ENCODE data around the gene AGPAT3.
A peak's percentile ranks its signal among the peaks of the same experiment; 100 is the strongest.

DNA sequence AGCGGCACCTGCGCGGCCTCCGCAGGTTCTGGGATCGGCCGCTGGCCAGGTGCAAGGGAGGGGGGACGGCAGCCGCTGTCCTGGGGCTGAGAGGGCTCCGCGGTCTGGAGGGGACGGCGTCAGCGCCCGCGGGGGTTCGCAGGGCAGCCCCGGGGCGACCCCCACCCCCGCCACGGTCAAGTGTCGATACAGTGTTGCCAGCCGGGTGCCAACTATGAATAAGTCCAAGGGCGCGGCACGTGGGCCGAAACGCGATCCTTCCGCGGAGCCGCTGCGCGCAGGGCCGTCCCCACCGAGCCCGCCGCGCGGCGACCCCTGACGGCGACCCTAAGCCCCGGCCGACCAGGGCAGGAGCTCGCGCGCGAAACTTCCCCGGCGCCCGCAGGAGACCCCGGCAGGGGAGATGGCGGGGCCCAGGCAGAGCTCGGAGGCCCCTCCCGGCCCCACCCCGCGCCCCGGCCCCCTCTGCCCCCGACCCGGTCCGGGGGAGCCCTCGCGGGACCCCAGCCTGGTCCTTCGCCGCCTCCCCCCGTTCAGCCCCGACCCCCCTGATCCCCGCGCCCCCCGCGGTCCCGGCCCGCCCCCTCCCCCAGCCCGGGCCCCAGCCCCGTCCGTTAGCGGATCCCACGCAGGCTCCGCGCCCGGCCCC lies 586 bp upstream of the AGPAT3 start:
- TF ChIP-seq, protein P1, sequence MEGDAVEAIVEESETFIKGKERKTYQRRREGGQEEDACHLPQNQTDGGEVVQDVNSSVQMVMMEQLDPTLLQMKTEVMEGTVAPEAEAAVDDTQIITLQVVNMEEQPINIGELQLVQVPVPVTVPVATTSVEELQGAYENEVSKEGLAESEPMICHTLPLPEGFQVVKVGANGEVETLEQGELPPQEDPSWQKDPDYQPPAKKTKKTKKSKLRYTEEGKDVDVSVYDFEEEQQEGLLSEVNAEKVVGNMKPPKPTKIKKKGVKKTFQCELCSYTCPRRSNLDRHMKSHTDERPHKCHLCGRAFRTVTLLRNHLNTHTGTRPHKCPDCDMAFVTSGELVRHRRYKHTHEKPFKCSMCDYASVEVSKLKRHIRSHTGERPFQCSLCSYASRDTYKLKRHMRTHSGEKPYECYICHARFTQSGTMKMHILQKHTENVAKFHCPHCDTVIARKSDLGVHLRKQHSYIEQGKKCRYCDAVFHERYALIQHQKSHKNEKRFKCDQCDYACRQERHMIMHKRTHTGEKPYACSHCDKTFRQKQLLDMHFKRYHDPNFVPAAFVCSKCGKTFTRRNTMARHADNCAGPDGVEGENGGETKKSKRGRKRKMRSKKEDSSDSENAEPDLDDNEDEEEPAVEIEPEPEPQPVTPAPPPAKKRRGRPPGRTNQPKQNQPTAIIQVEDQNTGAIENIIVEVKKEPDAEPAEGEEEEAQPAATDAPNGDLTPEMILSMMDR (IDR thresholded peaks at IDR 0.05) = no peak
- TF ChIP-seq POLR2A (IDR thresholded peaks at IDR 0.05) = peak; percentile 53

All from right lobe of liver (tissue), 4 donors.